MM.1S (cell line): ENCODE results near the gene MYL2.

ENCODE experiments used
- DNase-seq: peaks from one replicate; pipeline ENCODE4 v3.0.0-alpha.2; 2015
- H2AFZ ChIP-seq: fragments of 300-600 bp; sonication (generic); 2 replicates; pipeline ENCODE4 v1.6.0; 2016; ENCODE audit warnings: antibody characterized with exemption, low read length
- H3F3A ChIP-seq: fragments of 300-600 bp; sonication (generic); 2 replicates; pipeline ENCODE4 v1.6.1; 2016; ENCODE audit warnings: mild to moderate bottlenecking, antibody characterized with exemption, low read length, moderate library complexity, mixed read lengths; ENCODE audit not compliant: insufficient read depth
- H3K27ac ChIP-seq: fragments of 300-600 bp; sonication (generic); 2 replicates; pipeline ENCODE4 v1.5.1; 2016; ENCODE audit warnings: mild to moderate bottlenecking, low read length
- H3K27me3 ChIP-seq: fragments of 300-600 bp; sonication (generic); replicated peaks from 2 replicates; pipeline ENCODE4 v1.6.0; 2016; ENCODE audit warnings: low read length; ENCODE audit not compliant: insufficient read depth
- H3K36me3 ChIP-seq: fragments of 300-600 bp; sonication (generic); replicated peaks from 2 replicates; pipeline ENCODE4 v1.6.1; 2016; ENCODE audit warnings: mild to moderate bottlenecking, low read length, mixed read lengths; ENCODE audit not compliant: insufficient read depth
- H3K4me1 ChIP-seq: fragments of 300-600 bp; sonication (generic); 2 replicates; pipeline ENCODE4 v1.6.1; 2016; ENCODE audit warnings: low read length, mixed read lengths
- H3K4me2 ChIP-seq: fragments of 300-600 bp; sonication (generic); 2 replicates; pipeline ENCODE4 v1.6.0; 2016; ENCODE audit warnings: low read depth, low read length
- H3K4me3 ChIP-seq: fragments of 300-600 bp; sonication (generic); 2 replicates; pipeline ENCODE4 v1.5.1; 2016; ENCODE audit warnings: low read length, mixed read lengths
- H3K79me2 ChIP-seq: fragments of 300-600 bp; sonication (generic); 2 replicates; pipeline ENCODE4 v1.6.1; 2016; ENCODE audit warnings: mixed run types, low read length, mixed read lengths
- H3K9ac ChIP-seq: fragments of 300-600 bp; sonication (generic); 2 replicates; pipeline ENCODE4 v1.6.1; 2016; ENCODE audit warnings: low read length, mixed read lengths
- H3K9me2 ChIP-seq: fragments of 300-600 bp; sonication (generic); replicated peaks from 2 replicates; pipeline ENCODE4 v1.6.1; 2016; ENCODE audit warnings: mild to moderate bottlenecking, low read length, mixed read lengths; ENCODE audit not compliant: insufficient read depth
- H3K9me3 ChIP-seq: fragments of 300-600 bp; sonication (generic); replicated peaks from 2 replicates; pipeline ENCODE4 v1.6.1; 2016; ENCODE audit warnings: mild to moderate bottlenecking, low read length, mixed read lengths; ENCODE audit not compliant: insufficient read depth
- H4K20me1 ChIP-seq: fragments of 300-600 bp; sonication (generic); 2 replicates; pipeline ENCODE4 v1.6.1; 2016; ENCODE audit warnings: mild to moderate bottlenecking, low read length, moderate library complexity, mixed read lengths; ENCODE audit not compliant: insufficient read depth
- CTCF ChIP-seq: fragments of 300-600 bp; sonication (generic); IDR thresholded peaks from 2 replicates; pipeline ENCODE4 v1.5.1; 2016; ENCODE audit warnings: antibody characterized with exemption, low read length, mixed read lengths
- EZH2 ChIP-seq: fragments of 300-600 bp; sonication (generic); optimal IDR thresholded peaks from 2 replicates; pipeline ENCODE3; 2017; ENCODE audit warnings: low read depth, mild to moderate bottlenecking, antibody characterized with exemption, low read length, mixed read lengths
- EZH2phosphoT487 ChIP-seq: fragments of 300-600 bp; sonication (generic); IDR thresholded peaks from 2 replicates; pipeline ENCODE4 v1.6.1; 2018; ENCODE audit warnings: antibody characterized with exemption, low read length

Gene MYL2

GRCh38 chr12:110948041-110948440 lies 27.7 kb upstream of the MYL2 start:
- Histone ChIP-seq H2AFZ (no peak overlapping the region), H3K9me3 (no peaks in the 10 kb centered on the region), H3K9ac (no peak overlapping the region), H3K27ac (no peak overlapping the region), H3K4me3 (no peak overlapping the region), H3K4me1 (no peaks in the 10 kb centered on the region), H3K4me2 (no peak overlapping the region), H4K20me1 (no peaks in the 10 kb centered on the region), H3F3A (no peaks in the 10 kb centered on the region), H3K79me2 (no peaks in the 10 kb centered on the region), H3K9me2 (no peaks in the 10 kb centered on the region), H3K36me3 (no peaks in the 10 kb centered on the region), H3K27me3 (no peaks in the 10 kb centered on the region)
- no peak for DNase-seq
- TF ChIP-seq EZH2 (no peak), CTCF (no peak), EZH2phosphoT487 (no peak)

- Histone ChIP-seq H3K27ac (no peak overlapping the region), H2AFZ (no peak overlapping the region), H4K20me1 (no peaks in the 10 kb centered on the region), H3K9me3 (no peaks in the 10 kb centered on the region), H3K4me3 (no peak overlapping the region), H3K9me2 (no peaks in the 10 kb centered on the region), H3K4me2 (no peak overlapping the region), H3K36me3 (no peaks in the 10 kb centered on the region), H3F3A (no peaks in the 10 kb centered on the region), H3K79me2 (no peaks in the 10 kb centered on the region), H3K9ac (no peak overlapping the region), H3K27me3 (no peaks in the 10 kb centered on the region), H3K4me1 (no peaks in the 10 kb centered on the region)
- TF ChIP-seq EZH2phosphoT487 (no peak), EZH2 (no peak), CTCF (no peak)
- no peak for DNase-seq
These were observed 23.0 kb upstream of the MYL2 start for GRCh38 chr12:110943373-110943772.

- H3K27me3 ChIP-seq, result no peaks in the 10 kb centered on the region
- H2AFZ ChIP-seq, result no peak overlapping the region
- no peak overlapping the region for H3K4me3 ChIP-seq
- no peaks in the 10 kb centered on the region for H3F3A ChIP-seq
- H3K4me1 ChIP-seq, result no peaks in the 10 kb centered on the region
- DNase-seq, result no peak
- H3K9me3 ChIP-seq, result no peaks in the 10 kb centered on the region
- H3K9me2 ChIP-seq, result no peaks in the 10 kb centered on the region
- H4K20me1 ChIP-seq, result no peaks in the 10 kb centered on the region
- no peaks in the 10 kb centered on the region for H3K79me2 ChIP-seq
- no peak overlapping the region for H3K4me2 ChIP-seq
- H3K27ac ChIP-seq, result no peak overlapping the region
- no peaks in the 10 kb centered on the region for H3K36me3 ChIP-seq
- no peak overlapping the region for H3K9ac ChIP-seq
- TF ChIP-seq CTCF (no peak), EZH2phosphoT487 (no peak), EZH2 (no peak)
These were observed 21.0 kb upstream of the MYL2 start for GRCh38 chr12:110941391-110941790.
